Islet precursor cell (in vitro differentiated cells): ENCODE results near the gene CTBP2.
A peak's percentile ranks its signal among the peaks of the same experiment; 100 is the strongest.

Experiments
- DNase-seq: peaks from one replicate; pipeline ENCODE4 v3.0.0-alpha.2; 2018

CTBP2 gene

DNA sequence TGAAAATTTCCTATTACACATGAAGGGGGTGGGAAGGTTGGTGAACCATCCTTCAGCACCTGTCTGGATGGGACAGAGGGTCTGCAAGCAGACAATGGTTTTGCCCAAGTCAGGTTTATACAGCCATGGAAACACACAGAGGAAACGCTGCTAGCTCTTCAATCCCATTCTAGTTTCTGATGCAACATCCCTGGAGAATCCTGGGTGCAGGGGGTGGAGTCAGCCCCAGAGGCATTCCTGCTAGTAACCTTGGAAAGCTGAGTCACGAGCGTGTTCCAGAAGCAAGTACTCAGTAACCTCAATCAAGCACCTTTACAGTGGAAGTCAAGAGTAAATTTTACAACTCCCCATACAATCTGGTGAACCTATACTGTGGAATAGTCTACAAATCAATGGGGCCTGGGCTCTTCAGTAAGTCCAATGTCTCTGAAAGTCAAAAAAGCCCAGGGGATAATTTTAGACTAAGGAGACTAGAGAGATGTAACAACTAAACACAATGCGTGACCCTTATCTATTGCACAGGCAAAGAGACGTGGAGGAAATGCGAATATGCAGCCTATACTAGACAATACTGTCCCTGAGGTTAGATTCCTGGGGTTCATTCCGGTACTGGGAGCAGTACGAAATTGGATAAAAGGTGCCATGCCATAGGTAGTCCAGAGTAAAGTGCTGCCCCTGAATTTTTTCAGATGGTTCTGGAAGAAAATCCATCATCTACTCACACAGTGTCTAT lies 123.1 kb downstream of the CTBP2 start:
- peak; percentile 85 for DNase-seq

DNA sequence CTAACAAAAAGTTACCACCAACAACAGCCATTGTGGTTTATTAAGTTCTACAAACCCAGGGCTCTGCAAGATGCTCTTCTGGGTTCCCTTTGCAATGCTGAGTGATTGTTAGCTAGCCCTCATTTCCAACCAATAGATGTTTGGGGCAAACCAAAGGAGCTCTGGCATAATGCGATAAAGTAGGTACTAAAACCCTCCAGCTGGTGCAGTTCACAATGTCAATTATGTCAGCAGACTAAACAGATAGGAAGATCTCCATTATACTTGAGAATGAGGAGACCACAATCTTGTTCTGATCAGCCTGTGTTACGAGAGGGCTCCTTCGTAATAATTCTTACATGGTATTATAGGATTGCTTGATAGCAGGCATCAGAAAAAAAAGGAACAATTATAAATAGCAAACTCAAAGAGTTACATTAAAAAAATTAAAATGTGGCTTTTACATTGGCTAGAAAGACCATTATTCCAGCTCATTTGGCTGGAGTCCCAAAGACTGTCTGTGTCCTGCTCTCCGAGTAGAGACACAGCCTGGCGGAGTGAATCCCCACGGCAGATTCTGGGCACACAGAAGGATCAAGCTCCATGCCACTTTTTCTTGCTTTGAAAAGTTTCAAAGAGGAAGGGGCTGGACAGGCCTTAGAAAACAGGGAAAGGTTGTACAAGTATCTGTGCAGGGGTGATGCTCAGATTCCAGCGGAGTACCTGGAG lies 124.6 kb downstream of the CTBP2 start:
- no peak for DNase-seq

DNA sequence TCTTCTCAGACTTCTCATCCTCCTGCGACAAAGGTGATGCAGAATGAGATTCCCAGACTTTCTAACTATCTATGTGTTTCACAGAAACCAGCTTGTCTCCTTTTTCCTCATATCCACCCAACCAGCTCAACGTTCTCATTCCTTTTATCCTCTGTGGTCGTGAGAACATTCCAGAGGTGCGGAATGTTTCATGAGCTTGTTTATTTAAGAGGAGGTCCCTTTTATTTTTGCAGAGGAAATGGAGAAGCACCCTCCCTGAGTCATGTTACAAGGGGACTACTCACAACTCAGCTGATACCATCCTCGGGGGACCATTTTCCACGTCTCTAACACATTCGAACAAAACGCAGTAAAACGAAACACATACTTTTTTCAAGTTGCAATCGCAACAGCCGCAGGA lies 125.2 kb downstream of the CTBP2 start:
- peak; percentile 79 for DNase-seq

DNA sequence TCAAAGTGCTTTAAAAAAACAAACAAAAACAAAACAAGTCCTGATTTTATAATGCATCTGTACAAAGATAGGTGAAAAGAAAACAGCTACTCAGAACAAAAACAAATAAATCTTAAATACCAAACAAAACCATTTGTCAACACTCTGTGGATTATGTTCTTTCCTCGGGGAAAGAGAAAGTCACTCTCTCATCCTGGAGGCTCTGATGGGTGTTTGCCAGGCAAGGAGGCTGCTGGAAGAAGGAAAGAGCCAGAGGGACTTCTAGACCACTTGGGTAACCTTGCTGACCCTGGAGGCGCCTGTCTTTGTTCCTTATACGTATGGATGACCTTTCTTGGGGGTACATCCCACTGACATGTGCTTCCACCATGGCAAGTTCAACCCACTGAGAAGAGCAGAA lies 125.7 kb downstream of the CTBP2 start:
- DNase-seq = no peak

DNA sequence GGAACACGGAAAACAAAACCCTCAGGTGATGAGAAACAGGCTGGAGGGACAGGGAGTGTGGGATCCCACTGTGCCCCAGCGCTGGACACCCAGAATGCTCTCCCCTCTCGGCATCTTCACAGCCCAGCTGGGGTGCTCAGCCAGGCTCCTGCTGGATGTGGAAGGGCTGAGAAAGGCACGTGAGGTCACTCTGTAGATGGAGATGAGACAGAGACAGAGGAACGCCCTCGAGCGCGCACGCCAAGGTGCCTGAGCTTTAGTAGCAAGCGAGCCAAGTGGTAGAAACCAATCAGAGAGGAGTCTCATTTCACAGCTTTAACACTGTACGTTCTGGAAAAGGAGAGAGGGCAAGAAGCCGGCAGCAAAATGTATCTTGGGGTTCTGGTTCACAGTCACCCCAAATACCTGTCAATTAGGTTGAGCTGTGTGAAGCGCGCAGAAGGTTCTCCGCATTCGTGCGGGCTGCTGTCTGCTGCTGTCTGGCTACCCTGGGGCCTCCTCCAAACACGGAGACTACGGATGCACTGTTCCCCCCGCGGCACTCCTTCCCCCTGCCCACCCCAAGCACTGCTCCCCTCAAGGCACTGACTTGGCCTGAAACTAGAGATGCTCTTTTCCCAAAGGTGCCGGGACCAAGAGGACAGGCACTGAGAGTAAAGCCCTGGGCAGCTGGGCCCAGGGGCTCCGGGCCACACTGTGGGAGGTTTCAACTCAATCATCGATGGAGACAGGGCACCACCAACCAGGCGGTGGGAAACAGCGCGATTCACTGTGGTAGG lies 127.0 kb downstream of the CTBP2 start:
- DNase-seq = no peak

DNA sequence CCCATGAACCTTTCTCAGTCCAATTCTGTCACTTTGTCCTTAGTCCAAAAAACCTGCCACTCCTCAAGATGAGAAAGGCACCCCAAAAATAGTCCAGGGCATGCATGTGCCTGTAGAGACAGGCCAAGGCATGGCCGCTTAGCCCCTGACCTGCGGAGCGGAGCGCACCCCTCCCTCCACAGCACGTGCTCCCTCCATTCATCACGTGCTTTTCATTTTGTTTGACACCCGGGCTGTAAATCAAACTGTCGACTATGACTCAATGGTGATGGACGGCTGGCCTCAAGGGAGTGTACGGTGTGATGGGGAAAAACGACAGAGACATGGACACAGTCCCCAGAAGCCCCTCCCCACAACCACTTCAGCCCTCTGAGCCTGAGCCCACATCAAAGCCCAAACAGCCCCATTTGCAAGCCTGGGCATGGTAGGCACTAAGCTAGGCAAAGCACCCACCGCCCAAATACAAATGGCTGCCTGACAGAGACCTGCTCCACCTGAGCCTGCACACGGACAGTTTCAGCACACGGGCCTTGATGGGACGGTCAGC lies 127.8 kb downstream of the CTBP2 start:
- DNase-seq = no peak

DNA sequence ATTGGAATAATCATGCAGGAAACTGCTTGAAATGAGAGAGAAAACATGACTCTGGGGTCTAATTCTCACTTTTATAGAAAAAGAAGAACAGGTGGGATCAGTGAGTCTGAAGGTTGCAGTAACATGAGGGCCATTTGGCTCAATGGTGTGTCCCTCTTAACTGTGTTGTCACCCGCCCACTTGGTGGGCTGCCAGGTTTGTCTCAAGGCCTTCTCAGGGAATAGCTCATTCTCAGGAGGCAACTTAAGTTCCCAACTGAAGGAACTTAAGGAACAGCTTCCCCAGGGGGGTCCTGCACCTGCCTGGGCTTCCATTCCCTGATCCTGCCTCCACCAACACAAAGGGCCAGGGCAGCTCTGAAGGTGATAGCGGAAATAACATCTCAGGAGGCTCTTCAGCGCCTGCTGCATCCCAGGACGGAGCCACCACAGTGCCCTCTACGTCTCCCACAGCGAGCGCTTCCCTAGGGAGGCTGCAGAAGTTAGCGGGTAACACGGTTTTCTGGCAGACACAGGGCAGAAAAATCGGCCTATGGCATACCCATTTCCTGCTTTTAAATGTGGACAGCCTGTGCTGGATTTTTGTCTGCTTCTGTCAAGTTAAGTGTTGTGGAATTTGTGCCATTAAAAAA lies 129.7 kb downstream of the CTBP2 start:
- no peak for DNase-seq

DNA sequence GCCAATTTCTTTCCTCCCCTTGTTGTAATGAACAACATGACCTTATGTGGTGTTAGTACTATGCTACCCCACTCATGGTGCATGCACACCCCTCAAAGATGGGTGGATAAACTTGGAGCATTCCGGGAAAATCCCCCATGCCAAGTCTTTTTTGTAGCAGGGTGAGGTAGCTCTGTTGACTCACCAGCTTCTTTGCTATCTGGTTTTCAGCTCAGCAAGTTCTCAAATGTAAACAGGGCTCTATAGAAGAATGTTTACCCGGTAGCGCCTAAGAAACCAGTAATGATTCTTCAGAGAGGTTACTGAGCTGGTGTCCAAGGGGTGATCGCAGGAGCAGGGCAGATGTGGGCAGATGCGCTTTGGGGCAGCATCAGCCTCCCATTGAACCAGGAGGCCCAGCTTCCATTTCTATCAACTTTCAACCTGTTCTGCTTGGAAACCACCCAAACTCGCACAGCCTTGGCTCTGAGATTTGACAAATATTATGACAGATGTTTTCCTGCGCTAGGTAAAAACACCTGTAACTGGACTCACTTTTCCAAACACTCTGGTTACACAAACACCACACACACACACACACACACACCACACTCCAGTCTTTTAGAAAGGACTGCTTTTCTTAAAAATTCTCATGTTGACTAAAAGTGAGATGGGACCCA lies 130.7 kb downstream of the CTBP2 start:
- no peak for DNase-seq

DNA sequence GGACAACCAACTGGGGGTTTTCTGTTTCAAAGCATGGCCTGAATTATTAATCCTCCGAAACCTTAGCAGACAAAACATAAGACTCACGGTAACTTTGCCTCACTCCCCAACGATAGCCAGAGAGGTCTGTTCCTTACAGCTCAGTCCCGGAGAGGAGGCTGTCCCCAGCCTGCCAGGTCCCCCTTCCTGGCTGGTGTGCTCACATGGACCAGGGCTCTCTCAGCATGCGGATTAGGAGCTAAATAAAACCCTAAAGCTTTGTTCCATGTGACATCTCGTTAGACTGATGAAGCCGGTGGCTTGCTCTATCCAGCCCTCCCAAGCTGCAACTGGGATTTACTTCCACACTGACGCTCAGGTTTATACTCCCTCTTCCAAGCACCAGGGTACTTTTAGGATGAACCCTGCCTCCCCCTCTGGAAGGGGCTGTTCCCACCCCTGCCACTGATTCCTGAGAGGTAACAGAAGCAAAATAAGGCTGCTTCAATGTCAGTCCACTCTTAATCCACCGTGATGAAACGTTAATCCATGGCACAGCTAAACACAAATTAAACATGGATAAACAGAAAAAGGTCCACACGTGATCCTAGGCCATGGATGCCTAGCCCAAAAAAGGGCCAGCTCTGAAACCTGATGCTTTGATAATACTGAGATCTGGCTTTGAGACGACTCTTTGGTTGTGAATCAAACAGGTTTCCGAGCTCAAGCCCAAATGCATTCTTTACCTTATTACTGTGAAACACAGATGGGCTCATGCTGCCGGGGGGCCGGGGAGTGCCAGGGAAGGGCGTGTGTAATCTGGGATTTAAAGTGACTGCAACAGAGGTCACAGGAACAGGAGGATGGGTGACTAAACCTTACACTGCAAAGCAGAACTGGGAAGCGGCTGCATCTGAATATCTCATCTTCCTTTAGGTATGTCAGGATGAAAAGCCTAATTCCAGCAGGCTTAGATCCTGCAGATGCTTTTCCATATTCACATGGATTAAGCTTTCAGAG lies 132.2 kb downstream of the CTBP2 start:
- DNase-seq = no peak

DNA sequence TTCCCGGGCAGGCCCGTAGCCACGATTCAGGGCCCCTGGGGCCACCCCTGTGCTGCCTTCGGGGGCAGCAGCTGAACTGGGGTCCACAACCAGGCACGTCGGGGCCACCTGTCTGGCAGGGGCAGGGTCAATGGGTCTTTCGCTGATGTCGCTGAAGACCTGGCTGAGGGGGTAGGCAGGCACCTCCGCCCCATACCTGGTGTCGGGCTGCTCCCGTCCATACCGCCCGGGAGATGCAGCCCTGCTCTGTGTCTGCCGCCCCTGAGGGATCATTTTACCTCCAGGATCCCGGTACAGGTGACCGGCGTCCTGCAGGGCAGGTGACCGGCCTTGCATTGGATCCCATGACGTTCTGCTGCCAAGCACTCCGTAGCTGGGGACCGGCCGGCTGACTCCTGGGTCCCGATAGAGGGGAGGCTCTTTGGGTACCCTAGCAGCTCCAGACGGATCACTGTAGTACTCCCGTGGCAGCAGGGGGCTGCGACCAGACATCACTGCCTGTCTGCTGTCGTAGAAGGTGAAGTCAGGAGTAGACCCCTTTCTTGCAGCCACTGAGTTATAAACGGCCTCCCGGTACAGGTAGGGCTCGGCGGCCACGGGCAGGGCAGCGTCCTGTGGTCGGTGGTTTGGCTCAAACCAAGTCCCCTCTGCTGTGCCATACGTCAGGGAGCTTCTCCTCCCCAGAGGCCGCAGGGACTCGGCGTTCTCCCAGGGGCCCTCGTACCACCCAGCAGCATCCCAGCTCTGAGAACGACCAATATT lies 133.2 kb downstream of the CTBP2 start:
- no peak for DNase-seq

DNA sequence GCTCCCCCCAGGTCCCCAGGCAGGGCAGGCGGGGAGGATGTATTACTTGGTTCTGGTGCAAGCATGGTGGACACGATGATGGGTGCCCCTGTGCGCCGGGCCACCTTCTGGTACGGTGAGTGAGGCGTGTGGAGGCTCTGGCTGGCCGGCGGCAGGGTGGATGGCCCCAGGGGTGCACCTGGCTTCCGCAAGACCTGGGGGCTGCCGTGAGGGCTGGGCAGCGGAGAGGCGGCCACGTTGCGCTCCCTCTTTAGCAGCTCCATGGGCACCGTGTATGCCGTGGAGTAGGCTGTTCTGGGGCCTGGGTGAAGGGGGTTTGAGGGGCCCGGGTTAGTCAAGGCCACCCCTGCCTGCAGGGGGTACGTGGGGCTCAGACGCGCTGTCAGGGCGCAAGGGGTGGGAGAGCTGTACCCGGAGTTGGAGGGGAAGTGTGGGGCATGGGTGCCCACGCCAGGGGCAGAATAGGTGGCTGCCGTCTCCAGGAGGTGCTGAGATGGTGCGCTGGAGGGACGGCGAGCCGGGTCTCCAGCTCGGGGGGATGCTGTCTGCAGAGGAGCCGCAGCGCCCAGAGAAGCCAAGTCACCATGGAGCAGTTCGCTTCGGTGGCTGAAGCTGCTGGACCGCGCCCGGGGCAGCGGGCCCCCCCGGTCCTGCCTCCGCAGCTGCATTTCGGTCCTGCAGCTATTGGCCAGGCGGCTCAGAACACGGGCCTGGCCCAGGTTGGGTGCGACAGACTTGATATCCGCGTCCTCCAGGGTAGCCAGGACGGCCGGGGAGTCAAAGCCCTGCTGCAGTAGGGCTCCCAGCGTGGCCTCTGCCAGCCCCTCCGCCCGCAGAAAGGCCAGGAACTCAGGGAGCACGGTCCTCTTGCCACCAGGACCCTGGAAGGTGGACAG lies 134.1 kb downstream of the CTBP2 start:
- no peak for DNase-seq

DNA sequence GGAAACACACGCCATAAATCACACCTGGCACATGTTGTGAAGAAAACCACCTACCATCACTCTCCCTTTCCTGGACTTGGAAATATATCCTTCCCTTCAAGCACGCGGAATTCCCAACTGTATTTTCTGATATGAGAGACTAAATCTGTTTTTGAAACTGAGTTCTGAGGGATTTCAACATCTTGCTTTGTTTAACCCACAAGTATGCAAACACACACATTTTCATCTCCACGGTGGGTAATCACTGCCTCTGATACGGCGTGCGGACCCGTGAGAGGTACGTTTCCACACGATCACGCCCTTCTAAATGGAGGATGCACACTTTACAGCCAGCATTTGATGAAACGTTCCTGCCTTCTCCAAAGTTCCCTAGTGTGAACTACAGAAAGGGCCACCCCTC lies 135.0 kb downstream of the CTBP2 start:
- no peak for DNase-seq

DNA sequence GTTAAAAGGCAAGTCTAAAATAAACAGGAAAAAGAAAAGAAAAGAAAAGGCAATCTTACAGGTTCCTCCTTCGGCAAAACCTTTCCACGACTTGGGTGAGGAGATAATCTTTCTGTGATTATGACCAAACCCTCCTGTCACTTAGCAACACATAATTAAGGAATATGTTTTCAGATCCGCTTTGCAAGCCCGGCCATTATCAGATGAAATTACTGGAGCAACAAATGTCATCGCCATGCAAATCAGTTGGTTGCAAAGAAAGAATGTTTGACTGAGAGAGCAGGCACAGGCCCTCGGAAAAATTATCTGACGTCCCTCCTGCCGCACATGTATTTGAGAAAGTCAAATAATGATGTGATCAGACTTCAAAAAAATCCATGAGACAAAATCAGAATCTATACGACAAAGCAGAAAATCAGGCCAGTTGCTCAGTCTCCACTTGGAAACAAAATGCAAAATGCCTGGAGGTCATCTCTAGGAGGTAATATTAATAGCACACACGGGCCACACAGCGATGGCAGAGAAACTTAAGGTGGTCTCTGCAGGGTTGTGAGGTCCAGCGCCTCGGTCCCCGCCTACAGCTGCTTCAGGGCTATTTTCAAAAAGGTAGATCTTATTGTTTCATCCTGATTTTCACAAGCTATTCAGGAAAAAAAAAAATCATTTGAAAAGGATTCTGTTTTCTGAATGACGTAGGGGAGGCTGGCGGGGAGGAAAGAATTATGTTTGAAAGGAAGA lies 135.7 kb downstream of the CTBP2 start:
- no peak for DNase-seq

DNA sequence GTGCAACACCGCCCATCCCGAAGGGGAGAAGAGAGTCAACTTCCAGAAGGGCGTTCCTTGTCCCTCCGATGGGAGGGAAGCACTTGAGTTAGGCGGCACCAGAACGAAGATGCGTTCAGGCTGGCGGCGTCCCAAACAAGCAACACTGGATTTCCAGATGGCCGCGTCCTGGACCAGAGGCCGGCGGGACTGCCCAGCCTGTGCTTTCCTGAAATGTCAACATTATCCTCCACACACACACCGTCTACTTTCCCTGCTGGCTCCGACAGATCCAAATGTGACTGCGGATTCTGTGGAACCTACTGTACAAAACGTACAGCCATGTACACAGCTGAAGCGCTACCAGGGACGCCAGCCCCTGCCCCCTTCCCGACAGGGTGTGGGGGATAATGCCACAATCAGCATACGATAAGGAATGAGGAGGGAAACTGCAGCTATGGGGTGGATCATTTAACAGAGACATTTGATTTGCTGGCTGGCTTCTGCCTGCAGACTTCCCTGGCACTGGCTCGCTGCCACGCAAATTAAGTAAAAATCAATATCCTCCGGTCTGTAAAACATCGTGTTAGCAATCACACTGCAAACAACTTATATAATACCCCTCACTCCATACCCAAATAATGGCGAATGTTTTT lies 136.4 kb downstream of the CTBP2 start:
- DNase-seq = no peak

DNA sequence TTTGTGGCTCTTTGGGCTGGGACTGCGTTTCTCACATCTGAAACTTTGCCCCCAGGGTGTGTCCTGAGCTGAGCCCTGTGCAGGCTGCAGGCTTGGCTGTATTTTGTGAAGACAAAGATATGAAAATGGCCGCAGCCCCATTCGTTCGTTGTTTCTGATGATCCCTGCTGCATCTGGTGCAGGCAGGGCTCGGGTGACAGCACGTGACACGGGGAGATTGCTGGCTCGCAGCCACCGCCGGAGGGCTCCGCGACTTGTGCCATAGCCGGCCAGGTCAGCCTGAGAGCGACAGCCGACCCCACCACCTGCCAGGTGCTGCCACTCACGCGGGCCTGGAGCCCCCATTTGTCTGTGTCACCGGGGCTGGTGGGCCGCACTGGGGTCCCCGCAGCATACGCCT lies 137.1 kb downstream of the CTBP2 start:
- DNase-seq = no peak

DNA sequence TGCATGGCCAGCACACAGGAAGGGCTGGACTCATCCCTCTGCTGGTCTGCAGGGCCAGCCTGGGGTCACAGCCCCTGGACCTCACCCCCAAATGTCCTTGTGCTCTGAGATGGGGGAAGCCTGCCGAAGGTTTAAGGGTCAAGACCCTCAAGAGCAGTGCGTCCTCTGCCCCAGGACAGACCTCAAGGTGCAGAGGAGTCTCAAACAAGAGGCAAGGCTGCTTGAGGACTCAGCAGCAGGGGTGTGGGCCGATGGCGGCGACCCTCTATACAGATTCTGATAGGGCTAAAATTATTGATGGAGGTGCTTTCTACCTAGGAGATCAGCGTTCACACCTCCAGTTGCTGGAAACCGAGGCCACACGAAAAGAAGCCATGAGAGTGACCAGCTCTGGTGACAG lies 137.7 kb downstream of the CTBP2 start:
- no peak for DNase-seq

DNA sequence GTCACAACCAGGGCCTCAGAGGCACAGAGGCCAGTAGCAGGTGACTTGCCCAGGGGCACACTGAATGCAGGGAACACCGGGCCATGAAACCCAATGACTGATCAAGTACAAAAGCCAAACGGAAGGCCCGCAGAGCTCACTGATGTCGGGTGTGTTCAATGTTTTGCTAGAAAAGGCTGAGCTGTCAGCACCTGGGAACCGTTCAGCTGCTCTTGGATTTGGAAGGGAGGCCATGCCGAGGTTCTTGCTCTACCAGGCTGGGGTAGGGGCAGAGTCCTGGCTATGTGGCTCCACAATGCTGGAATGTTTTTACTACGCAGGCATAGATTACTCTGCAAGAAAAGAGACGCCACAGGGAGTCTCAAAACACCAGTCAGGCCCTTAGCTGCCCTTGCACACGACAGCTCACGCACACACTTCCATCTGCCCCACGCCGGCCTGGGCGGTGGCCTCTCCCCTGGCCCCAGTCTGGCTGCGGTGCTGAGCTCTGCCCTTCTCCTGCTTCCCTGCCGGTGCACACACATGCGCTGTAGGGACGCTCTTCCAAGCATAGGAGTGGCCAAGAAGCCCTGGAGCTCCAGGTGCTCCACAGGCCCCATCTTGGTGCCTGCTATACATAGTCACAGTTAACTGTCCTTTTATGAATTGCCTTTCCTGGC lies 138.5 kb downstream of the CTBP2 start:
- no peak for DNase-seq

DNA sequence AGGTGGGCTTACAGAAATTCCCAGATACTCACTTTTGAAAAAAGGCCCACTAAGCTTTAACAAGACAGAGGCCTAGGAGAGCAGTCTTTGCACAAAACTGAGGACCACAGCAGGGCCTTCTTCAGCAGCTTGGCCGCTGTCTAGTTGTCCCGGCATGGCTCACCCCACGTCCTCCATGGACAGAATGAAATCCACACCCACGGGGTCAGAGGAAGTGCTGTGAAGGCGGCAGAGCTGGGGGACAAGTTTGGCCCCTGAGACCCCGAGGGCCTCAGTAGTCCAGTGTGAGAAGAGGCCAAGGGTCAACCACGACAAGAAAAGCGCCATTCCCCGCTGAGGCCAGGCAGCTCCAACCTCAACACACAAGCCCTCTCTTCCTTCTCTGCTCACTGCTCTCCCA lies 139.5 kb downstream of the CTBP2 start:
- no peak for DNase-seq
